ENCODE measurements around the gene CDR2L. TPM values are rescaled to one million over a fixed set of nuclear protein-coding genes. Genes with fewer than 3 reads are reported as not detected.
"Not testable (repeated sequence)": the region's sequence is repeated elsewhere in the genome, so short reads cannot be mapped to it uniquely, and the experiment has no call there.

The CDR2L gene
- total and polyA plus RNA-seq, 7 donors: 2.4 to 16.9 (median 9.3) TPM

- Histone ChIP-seq H3K36me3 (peaks cover 11 to 29% (median 26%) of the 10 kb centered on the region in 4 donors), H3K4me3 (no peak overlapping the region), H3K27ac (no peak overlapping the region), H3K27me3 (no peaks in the 10 kb centered on the region), H3K9me3 (no peaks in the 10 kb centered on the region), H3K4me1 (peaks cover 0 to 35% (median 28%) of the 10 kb centered on the region in 4 donors)
- DNase-seq: peak; percentile 6
- TF ChIP-seq CTCF (IDR thresholded peaks at IDR 0.05) (no peak), EP300 (IDR thresholded peaks at IDR 0.05) (no peak), POLR2A (IDR thresholded peaks at IDR 0.05) (no peak), POLR2AphosphoS5 (IDR thresholded peaks at IDR 0.05) (no peak)
- intact Hi-C loops (cut with DNase I): loop anchor here (5.0 kb wide), 2 partner anchors 57 to 138 kb away; partner anchors contain the start of genes CDR2L and SUMO2
- WGBS, 2 donors: 84 to 92% methylated on average over 7 of the region's 7 CpGs
Measured at GRCh38 chr17:75044716-75045115, 57.3 kb downstream of the CDR2L start.

GRCh38 chr17:75045946-75046406 is 58.5 kb downstream of the CDR2L start:
- Histone ChIP-seq H3K4me3 (peak overlapping the region; percentile 78 to 99 (median 92)), H3K27ac (peak overlapping the region; percentile 96 to 100 (median 98)), H3K4me1 (peaks cover 0 to 35% (median 28%) of the 10 kb centered on the region in 4 donors), H3K36me3 (peaks cover 11 to 29% (median 13%) of the 10 kb centered on the region in 4 donors)
- 20 to 25% methylated on average over 25 of the region's 25 CpGs for WGBS, 2 donors
- DNase-seq, H3K9me3 ChIP-seq, H3K27me3 ChIP-seq: not testable (repeated sequence)
- intact Hi-C loops (cut with DNase I): loop anchor here (5.0 kb wide), 2 partner anchors 59 to 136 kb away; partner anchors contain the start of genes CDR2L and SUMO2

GRCh38 chr17:75046407-75047289 is 59.2 kb downstream of the CDR2L start, which contains the start of the genes ATP5PD and KCTD2:
Gene ATP5PD (minus strand): TSS chr17:75046969. CDS start chr17:75042650, 4,319 bp downstream.
Gene KCTD2 (plus strand): TSS chr17:75047225. CDS start chr17:75047251, 26 bp downstream.
- intact Hi-C loops (cut with DNase I): loop anchor here (5.0 kb wide), 2 partner anchors 59 to 136 kb away; partner anchors contain the start of genes CDR2L and SUMO2
- DNase-seq: peak; percentile 99
- Histone ChIP-seq H3K4me3 (peak within 1 kb of the TSS; percentile 78 to 99 (median 92)), H3K4me1 (peaks cover 0 to 35% (median 28%) of the 10 kb centered on the region in 4 donors), H3K9me3 (no peaks in the 10 kb centered on the region), H3K36me3 (peaks cover 6 to 25% (median 8%) of the 10 kb centered on the region in 4 donors), H3K27ac (peak within 1 kb of the TSS; percentile 96 to 100 (median 98)), H3K27me3 (no peaks in the 10 kb centered on the region)
- TF ChIP-seq CTCF (IDR thresholded peaks at IDR 0.05): no peak
- TF ChIP-seq POLR2A (IDR thresholded peaks at IDR 0.05): peak; percentile 97 to 98
- peak; percentile 98 to 100 (median 99) for TF ChIP-seq POLR2AphosphoS5 (IDR thresholded peaks at IDR 0.05)
- no peak for TF ChIP-seq EP300 (IDR thresholded peaks at IDR 0.05)
- WGBS, 2 donors: 0% methylated on average over 72 of the region's 72 CpGs

- WGBS, 2 donors: 1% methylated on average over 38 of the region's 38 CpGs
- peak; percentile 80 for DNase-seq
- H3K9me3 ChIP-seq: no peaks in the 10 kb centered on the region
- peak overlapping the region; percentile 96 to 100 (median 98) for H3K27ac ChIP-seq
- peaks cover 0 to 24% (median 0%) of the 10 kb centered on the region in 4 donors for H3K36me3 ChIP-seq
- peaks cover 0 to 35% (median 28%) of the 10 kb centered on the region in 4 donors for H3K4me1 ChIP-seq
- H3K27me3 ChIP-seq: no peaks in the 10 kb centered on the region
- peak overlapping the region; percentile 78 to 99 (median 92) for H3K4me3 ChIP-seq
- intact Hi-C loops (cut with DNase I): loop anchor here (5.0 kb wide), 2 partner anchors 60 to 135 kb away; partner anchors contain the start of genes CDR2L and SUMO2
- no peak for TF ChIP-seq POLR2A (IDR thresholded peaks at IDR 0.05)
- TF ChIP-seq POLR2AphosphoS5 (IDR thresholded peaks at IDR 0.05): no peak
- TF ChIP-seq CTCF (IDR thresholded peaks at IDR 0.05): no peak
- no peak for TF ChIP-seq EP300 (IDR thresholded peaks at IDR 0.05)
Measured at GRCh38 chr17:75047398-75048098, 60.1 kb downstream of the CDR2L start.
